ENCODE data around the gene PTPN3. TPM values are rescaled to one million over a fixed set of nuclear protein-coding genes. Genes with fewer than 3 reads are reported as not detected.
"Not testable (repeated sequence)": the region's sequence is repeated elsewhere in the genome, so short reads cannot be mapped to it uniquely, and the experiment has no call there.

The PTPN3 gene
- total and polyA plus RNA-seq, 10 of the 15 experiments (the other 5 are each of a cell fraction or from before 2014, with no cell fraction given) = 0.18 to 1.3 (median 0.39) TPM

DNA sequence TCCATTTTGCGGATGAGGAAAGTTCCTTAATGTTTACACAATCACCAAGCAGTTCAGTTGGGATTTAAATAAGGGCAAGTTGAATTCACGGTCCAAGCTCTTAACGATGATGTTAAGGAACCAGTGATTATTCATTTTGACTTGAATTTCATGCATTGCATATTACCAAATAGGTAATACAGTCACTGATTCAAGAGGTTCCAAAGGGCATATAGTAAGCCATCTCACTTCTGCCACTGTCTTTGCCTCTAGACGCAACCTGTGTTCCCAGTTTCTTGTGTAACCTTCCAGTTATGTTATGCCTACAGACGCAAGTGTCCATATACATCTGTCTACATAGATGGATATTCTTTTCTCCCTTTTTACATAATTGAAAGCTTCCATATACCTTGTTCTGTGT, 137.3 kb downstream of the PTPN3 start (continued):
- TF ChIP-seq, protein P1, sequence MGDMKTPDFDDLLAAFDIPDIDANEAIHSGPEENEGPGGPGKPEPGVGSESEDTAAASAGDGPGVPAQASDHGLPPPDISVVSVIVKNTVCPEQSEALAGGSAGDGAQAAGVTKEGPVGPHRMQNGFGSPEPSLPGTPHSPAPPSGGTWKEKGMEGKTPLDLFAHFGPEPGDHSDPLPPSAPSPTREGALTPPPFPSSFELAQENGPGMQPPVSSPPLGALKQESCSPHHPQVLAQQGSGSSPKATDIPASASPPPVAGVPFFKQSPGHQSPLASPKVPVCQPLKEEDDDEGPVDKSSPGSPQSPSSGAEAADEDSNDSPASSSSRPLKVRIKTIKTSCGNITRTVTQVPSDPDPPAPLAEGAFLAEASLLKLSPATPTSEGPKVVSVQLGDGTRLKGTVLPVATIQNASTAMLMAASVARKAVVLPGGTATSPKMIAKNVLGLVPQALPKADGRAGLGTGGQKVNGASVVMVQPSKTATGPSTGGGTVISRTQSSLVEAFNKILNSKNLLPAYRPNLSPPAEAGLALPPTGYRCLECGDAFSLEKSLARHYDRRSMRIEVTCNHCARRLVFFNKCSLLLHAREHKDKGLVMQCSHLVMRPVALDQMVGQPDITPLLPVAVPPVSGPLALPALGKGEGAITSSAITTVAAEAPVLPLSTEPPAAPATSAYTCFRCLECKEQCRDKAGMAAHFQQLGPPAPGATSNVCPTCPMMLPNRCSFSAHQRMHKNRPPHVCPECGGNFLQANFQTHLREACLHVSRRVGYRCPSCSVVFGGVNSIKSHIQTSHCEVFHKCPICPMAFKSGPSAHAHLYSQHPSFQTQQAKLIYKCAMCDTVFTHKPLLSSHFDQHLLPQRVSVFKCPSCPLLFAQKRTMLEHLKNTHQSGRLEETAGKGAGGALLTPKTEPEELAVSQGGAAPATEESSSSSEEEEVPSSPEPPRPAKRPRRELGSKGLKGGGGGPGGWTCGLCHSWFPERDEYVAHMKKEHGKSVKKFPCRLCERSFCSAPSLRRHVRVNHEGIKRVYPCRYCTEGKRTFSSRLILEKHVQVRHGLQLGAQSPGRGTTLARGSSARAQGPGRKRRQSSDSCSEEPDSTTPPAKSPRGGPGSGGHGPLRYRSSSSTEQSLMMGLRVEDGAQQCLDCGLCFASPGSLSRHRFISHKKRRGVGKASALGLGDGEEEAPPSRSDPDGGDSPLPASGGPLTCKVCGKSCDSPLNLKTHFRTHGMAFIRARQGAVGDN (IDR thresholded peaks at IDR 0.05) = no peak

DNA sequence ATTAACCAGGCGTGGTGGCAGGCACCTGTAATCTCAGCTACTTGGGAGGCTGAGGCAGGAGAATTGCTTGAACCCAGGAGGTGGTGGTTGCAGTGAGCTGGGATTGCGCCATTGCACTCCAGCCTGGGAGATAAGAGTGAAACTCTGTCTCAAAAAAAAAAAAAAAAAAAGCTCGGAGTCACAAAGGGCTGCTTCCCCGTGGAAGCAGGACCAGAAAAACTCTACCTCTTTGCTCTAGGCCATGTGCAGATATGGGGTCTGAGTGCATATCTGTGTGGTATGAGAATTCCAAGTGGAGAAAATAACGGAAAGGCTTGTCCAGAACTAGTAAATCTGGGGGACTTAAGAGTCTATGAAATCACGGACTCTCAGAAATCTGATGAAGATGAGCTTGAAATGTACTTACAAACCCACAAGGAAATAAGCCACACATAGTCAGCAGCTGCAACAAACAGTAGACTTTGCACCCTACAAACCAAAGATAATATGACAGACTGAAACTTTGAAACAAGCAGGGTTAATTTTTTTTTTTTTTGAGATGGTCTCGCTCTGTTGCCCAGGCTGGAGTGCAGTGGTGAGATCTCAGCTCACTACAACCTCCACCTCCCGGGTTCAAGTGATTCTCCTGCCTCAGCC, 139.0 kb downstream of the PTPN3 start:
- intact Hi-C loops (cut with micrococcal nuclease; ENCODE audit: unreplicated experiment); H3K27ac ChIP-seq (ENCODE audit: control insufficient read depth, insufficient read depth); H3K9me3 ChIP-seq (replicated peaks; ENCODE audit: control insufficient read depth, insufficient read depth, low read length); in situ Hi-C loops (cut with MboI); H3K9ac ChIP-seq (ENCODE audit: control insufficient read depth, insufficient read depth, low read length); H3K4me3 ChIP-seq; H3K4me2 ChIP-seq (ENCODE audit: control insufficient read depth, insufficient read depth); ATAC-seq; POLR2A ChIA-PET; H3K79me2 ChIP-seq (ENCODE audit: control insufficient read depth, insufficient read depth, low read length); BruUV-seq (replicated peaks); H2AFZ ChIP-seq (ENCODE audit: control insufficient read depth, low read depth, low read length); FAIRE-seq; H3K4me1 ChIP-seq (ENCODE audit: control insufficient read depth, insufficient read depth, low read length); DNase-seq (ENCODE audit: low read depth, low spot score); H3K27me3 ChIP-seq (replicated peaks in 1 of 2; ENCODE audit: control insufficient read depth in 2 of 2, insufficient read depth in 2 of 2, low read length in 1 of 2); H4K20me1 ChIP-seq (ENCODE audit: control insufficient read depth, insufficient read depth); H3K36me3 ChIP-seq (ENCODE audit: control insufficient read depth in 2 of 2, insufficient read depth in 2 of 2, low read length in 1 of 2): not testable (repeated sequence)
- SMC1A ChIA-PET (ENCODE audit: uncharacterized antibody, unreplicated experiment) = interaction anchor here (0.6 kb wide), 1 partner anchor 155 kb away, joined by 3 read pairs; no protein-coding TSS in a partner anchor
- CTCF ChIA-PET = interaction anchor here (1.2 kb wide), 1 partner anchor 20 kb away, joined by 3 read pairs; no protein-coding TSS in a partner anchor
- WGBS (ENCODE audit: insufficient coverage, insufficient replicate concordance, low lambda C conversion rate, missing lambda C conversion rate) = 41% methylated on average over 6 of the region's 8 CpGs
- RAD21 ChIA-PET (ENCODE audit: unreplicated experiment) = interaction anchor here (0.7 to 1.1 kb wide), 4 partner anchors 10 to 53 kb away, joined by 3 read pairs; no protein-coding TSS in a partner anchor

Data from GM12878 (cell line).